ENCODE data around the gene HS3ST1.

GRCh38 chr4:11471046-11471441 lies 42.4 kb upstream of the HS3ST1 start:
- TF ChIP-seq CTCF (conservative IDR thresholded peaks at IDR 0.05; ENCODE audit: low read length): no peak
- no peak for TF ChIP-seq EZH2phosphoT487 (IDR thresholded peaks at IDR 0.05; ENCODE audit: borderline replicate concordance)

All from Loucy (cell line).